Sigmoid colon (tissue), 4 donors: ENCODE results near the gene CSRNP2.

Experiments used
- CTCF ChIP-seq, 4 experiments: fragments of 450-650 bp in 3 of 4; fragments of 200-600 bp in 1 of 4; IDR thresholded peaks; one replicate each; pipeline ENCODE4 v1.5.1; 2016 to 2019; ENCODE audit warnings: antibody characterized with exemption in 4 of 4, mild to moderate bottlenecking in 3 of 4, moderate library complexity in 2 of 4
- EP300 ChIP-seq, 4 donors: sonication (generic); formaldehyde crosslinking; IDR thresholded peaks; one replicate each; pipeline ENCODE4 v1.6.1; 2017; ENCODE audit warnings: antibody characterized with exemption in 4 of 4
- POLR2A ChIP-seq, 2 donors: fragments of 450-650 bp; IDR thresholded peaks; one replicate each; pipeline ENCODE4 v1.6.1; 2016; ENCODE audit warnings: antibody characterized with exemption in 2 of 2, mild to moderate bottlenecking in 2 of 2, moderate library complexity in 2 of 2
- POLR2AphosphoS5 ChIP-seq, 4 donors: sonication (generic); formaldehyde crosslinking; IDR thresholded peaks; one replicate each; pipeline ENCODE4 v1.6.1; 2017; ENCODE audit warnings: antibody characterized with exemption in 4 of 4

- TF ChIP-seq CTCF (IDR thresholded peaks at IDR 0.05) = no peak
- no peak for TF ChIP-seq POLR2AphosphoS5 (IDR thresholded peaks at IDR 0.05)
- no peak for TF ChIP-seq EP300 (IDR thresholded peaks at IDR 0.05)
- no peak for TF ChIP-seq POLR2A (IDR thresholded peaks at IDR 0.05)
Measured at GRCh38 chr12:51017452-51017851, 65.9 kb downstream of the CSRNP2 start.
